ENCODE measurements around the gene CREB5. TPM values are rescaled to one million over a fixed set of nuclear protein-coding genes. Genes with fewer than 3 reads are reported as not detected.

The CREB5 gene
- total and polyA plus RNA-seq, 2 of the 13 experiments (the other 11 are each of a cell fraction or from before 2014, with no cell fraction given) = 0.38 to 0.71 TPM

DNA sequence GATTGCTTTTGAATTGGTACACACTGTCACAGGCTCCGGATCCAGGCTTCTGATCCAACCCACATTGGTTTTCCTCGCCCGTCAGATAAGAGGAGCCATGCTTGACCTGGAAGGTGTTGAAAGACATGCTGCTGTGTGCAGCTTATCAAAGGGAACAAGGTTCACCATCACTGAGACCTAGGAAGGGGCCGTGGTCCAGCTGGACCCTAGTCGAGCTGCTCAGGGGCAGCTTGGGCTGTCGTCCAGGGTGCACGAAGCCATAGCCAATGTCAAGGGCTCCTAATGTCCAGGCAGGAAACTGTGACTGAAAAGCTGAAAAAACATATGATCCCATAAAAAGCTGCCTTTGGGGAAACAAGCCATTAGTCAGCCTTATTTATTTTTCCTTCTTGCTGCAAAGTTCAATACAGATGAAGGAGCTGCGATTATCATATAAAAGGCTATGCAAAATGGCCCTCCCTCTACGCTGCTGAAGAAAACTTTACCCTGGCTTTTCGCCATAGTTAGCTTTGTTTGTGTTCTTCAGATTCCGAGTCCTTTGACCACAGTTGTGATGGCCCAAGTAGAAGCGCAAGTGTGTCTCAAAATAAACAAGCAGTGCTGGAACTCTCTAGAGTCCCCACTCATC, 118.0 kb downstream of the CREB5 start (continued):
- TF ChIP-seq, protein P1, sequence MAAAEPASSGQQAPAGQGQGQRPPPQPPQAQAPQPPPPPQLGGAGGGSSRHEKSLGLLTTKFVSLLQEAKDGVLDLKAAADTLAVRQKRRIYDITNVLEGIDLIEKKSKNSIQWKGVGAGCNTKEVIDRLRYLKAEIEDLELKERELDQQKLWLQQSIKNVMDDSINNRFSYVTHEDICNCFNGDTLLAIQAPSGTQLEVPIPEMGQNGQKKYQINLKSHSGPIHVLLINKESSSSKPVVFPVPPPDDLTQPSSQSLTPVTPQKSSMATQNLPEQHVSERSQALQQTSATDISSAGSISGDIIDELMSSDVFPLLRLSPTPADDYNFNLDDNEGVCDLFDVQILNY (CRISPR knock-in tag; conservative IDR thresholded peaks at IDR 0.05) = no peak
- no peak for TF ChIP-seq ZNF510 (CRISPR knock-in tag; IDR thresholded peaks at IDR 0.05; ENCODE audit: low read depth)
- TF ChIP-seq, protein P2, sequence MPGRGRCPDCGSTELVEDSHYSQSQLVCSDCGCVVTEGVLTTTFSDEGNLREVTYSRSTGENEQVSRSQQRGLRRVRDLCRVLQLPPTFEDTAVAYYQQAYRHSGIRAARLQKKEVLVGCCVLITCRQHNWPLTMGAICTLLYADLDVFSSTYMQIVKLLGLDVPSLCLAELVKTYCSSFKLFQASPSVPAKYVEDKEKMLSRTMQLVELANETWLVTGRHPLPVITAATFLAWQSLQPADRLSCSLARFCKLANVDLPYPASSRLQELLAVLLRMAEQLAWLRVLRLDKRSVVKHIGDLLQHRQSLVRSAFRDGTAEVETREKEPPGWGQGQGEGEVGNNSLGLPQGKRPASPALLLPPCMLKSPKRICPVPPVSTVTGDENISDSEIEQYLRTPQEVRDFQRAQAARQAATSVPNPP (CRISPR knock-in tag; IDR thresholded peaks at IDR 0.05) = no peak

DNA sequence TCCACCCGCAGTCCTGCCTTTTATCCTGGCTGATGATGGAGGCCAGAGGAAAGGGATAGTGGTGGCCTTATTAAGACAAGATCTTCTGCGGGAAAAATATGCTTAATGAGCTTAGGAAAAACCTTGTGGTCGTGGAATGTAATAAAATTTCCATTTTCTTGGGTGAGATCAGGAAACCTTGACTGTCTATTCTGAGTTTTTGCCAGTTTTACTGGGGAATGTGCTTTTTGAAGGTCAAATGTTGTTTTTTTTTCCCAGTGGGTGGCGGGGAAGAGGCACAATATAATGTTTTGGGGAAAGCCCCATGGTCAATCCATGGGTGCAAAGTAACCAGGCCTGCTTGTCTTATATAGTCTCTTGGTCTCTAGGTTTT, 118.5 kb downstream of the CREB5 start:
- Histone ChIP-seq H3K27ac (ENCODE audit: extremely low read length, insufficient read depth, low read length) (no peak overlapping the region), H3K4me3 (replicated peaks in 1 of 3; ENCODE audit: insufficient read depth in 1 of 3, low read depth in 2 of 3, low read length in 3 of 3) (no peak overlapping the region), H3K36me3 (replicated peaks in 1 of 2; ENCODE audit: control insufficient read depth in 1 of 2, insufficient read depth in 2 of 2, low read length in 2 of 2) (no peaks in the 10 kb centered on the region), H3K4me1 (ENCODE audit: insufficient read depth, low read length) (no peaks in the 10 kb centered on the region), H2AFZ (ENCODE audit: low read length) (no peak overlapping the region), H3K27me3 (ENCODE audit: control insufficient read depth in 1 of 2, insufficient read depth in 2 of 2, low read length in 2 of 2) (no peaks in the 10 kb centered on the region), H3K4me2 (ENCODE audit: low read depth, low read length) (no peak overlapping the region), H4K20me1 (ENCODE audit: insufficient read depth, low read length) (no peaks in the 10 kb centered on the region), H3K79me2 (ENCODE audit: insufficient read depth, low read length) (no peaks in the 10 kb centered on the region), H3K9ac (ENCODE audit: insufficient read depth, low read depth, low read length) (no peak overlapping the region), H3K9me3 (ENCODE audit: low read length) (no peaks in the 10 kb centered on the region)
- ChIA-PET CTCF (ENCODE audit: low intra/inter-chr PET ratio, low total read pairs) (no interaction called here), POLR2A (no interaction called here)
- intact Hi-C loops (cut with micrococcal nuclease; ENCODE audit: unreplicated experiment) (no loop called here), in situ Hi-C loops (cut with HindIII; ENCODE audit: extremely low pct_ligation_motif_present, low pct_unique_long_range_greater_than_20kb) (no loop called here)
- no peak for DNase-seq (ENCODE audit: low spot score)
- FAIRE-seq = no peak
- ATAC-seq = no peak
- WGBS (ENCODE audit: low lambda C conversion rate) = 3% methylated on average over 4 of the region's 4 CpGs
- BruUV-seq (replicated peaks) = no TSS peak
- TF ChIP-seq ZZZ3 (CRISPR knock-in tag; IDR thresholded peaks at IDR 0.05; ENCODE audit: borderline replicate concordance) (no peak), KDM3A (CRISPR knock-in tag; IDR thresholded peaks at IDR 0.05; ENCODE audit: low read depth) (no peak), ZNF430 (CRISPR knock-in tag; IDR thresholded peaks at IDR 0.05) (no peak)
- TF ChIP-seq, protein P3, sequence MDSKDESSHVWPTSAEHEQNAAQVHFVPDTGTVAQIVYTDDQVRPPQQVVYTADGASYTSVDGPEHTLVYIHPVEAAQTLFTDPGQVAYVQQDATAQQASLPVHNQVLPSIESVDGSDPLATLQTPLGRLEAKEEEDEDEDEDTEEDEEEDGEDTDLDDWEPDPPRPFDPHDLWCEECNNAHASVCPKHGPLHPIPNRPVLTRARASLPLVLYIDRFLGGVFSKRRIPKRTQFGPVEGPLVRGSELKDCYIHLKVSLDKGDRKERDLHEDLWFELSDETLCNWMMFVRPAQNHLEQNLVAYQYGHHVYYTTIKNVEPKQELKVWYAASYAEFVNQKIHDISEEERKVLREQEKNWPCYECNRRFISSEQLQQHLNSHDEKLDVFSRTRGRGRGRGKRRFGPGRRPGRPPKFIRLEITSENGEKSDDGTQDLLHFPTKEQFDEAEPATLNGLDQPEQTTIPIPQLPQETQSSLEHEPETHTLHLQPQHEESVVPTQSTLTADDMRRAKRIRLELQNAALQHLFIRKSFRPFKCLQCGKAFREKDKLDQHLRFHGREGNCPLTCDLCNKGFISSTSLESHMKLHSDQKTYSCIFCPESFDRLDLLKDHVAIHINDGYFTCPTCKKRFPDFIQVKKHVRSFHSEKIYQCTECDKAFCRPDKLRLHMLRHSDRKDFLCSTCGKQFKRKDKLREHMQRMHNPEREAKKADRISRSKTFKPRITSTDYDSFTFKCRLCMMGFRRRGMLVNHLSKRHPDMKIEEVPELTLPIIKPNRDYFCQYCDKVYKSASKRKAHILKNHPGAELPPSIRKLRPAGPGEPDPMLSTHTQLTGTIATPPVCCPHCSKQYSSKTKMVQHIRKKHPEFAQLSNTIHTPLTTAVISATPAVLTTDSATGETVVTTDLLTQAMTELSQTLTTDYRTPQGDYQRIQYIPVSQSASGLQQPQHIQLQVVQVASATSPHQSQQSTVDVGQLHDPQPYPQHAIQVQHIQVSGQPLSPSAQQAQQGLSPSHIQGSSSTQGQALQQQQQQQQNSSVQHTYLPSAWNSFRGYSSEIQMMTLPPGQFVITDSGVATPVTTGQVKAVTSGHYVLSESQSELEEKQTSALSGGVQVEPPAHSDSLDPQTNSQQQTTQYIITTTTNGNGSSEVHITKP (CRISPR knock-in tag; IDR thresholded peaks at IDR 0.05; ENCODE audit: low read depth) = no peak
- TF ChIP-seq, protein P4, sequence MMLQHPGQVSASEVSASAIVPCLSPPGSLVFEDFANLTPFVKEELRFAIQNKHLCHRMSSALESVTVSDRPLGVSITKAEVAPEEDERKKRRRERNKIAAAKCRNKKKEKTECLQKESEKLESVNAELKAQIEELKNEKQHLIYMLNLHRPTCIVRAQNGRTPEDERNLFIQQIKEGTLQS (CRISPR knock-in tag; IDR thresholded peaks at IDR 0.05) = no peak
- TF ChIP-seq, protein P5, sequence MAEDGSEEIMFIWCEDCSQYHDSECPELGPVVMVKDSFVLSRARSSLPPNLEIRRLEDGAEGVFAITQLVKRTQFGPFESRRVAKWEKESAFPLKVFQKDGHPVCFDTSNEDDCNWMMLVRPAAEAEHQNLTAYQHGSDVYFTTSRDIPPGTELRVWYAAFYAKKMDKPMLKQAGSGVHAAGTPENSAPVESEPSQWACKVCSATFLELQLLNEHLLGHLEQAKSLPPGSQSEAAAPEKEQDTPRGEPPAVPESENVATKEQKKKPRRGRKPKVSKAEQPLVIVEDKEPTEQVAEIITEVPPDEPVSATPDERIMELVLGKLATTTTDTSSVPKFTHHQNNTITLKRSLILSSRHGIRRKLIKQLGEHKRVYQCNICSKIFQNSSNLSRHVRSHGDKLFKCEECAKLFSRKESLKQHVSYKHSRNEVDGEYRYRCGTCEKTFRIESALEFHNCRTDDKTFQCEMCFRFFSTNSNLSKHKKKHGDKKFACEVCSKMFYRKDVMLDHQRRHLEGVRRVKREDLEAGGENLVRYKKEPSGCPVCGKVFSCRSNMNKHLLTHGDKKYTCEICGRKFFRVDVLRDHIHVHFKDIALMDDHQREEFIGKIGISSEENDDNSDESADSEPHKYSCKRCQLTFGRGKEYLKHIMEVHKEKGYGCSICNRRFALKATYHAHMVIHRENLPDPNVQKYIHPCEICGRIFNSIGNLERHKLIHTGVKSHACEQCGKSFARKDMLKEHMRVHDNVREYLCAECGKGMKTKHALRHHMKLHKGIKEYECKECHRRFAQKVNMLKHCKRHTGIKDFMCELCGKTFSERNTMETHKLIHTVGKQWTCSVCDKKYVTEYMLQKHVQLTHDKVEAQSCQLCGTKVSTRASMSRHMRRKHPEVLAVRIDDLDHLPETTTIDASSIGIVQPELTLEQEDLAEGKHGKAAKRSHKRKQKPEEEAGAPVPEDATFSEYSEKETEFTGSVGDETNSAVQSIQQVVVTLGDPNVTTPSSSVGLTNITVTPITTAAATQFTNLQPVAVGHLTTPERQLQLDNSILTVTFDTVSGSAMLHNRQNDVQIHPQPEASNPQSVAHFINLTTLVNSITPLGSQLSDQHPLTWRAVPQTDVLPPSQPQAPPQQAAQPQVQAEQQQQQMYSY (CRISPR knock-in tag; IDR thresholded peaks at IDR 0.05) = no peak
- TF ChIP-seq, protein P6, sequence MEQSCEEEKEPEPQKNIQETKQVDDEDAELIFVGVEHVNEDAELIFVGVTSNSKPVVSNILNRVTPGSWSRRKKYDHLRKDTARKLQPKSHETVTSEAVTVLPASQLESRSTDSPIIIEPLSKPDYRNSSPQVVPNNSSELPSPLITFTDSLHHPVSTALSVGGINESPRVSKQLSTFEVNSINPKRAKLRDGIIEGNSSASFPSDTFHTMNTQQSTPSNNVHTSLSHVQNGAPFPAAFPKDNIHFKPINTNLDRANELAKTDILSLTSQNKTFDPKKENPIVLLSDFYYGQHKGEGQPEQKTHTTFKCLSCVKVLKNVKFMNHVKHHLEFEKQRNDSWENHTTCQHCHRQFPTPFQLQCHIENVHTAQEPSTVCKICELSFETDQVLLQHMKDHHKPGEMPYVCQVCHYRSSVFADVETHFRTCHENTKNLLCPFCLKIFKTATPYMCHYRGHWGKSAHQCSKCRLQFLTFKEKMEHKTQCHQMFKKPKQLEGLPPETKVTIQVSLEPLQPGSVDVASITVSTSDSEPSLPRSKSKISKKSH (CRISPR knock-in tag; IDR thresholded peaks at IDR 0.05; ENCODE audit: borderline replicate concordance) = no peak
